GM19397 (cell line): Measurements from ENCODE around the gene RCVRN.

ENCODE experiments used
- ATAC-seq: cut with Tn5 transposase; IDR thresholded peaks from one replicate; pipeline ENCODE4 v1.9.1; 2021; ENCODE audit warnings: mild to moderate bottlenecking, moderate library complexity; ENCODE audit not compliant: unreplicated experiment

RCVRN gene

GRCh38 chr17:9859781-9860180, 45.3 kb downstream of the RCVRN start:
- ATAC-seq, result no peak

GRCh38 chr17:9855036-9855435, 50.0 kb downstream of the RCVRN start:
- ATAC-seq, result no peak

GRCh38 chr17:9854255-9854654, 50.8 kb downstream of the RCVRN start:
- no peak for ATAC-seq

GRCh38 chr17:9850151-9850550, 54.9 kb downstream of the RCVRN start:
- no peak for ATAC-seq
